GM18511 (cell line): ENCODE measurements around the gene KRTAP13-2.

Experiments used
- ATAC-seq: cut with Tn5 transposase; IDR thresholded peaks from one replicate; pipeline ENCODE4 v1.9.1; 2021; ENCODE audit warnings: mild to moderate bottlenecking, moderate library complexity; ENCODE audit not compliant: unreplicated experiment

KRTAP13-2 gene

DNA sequence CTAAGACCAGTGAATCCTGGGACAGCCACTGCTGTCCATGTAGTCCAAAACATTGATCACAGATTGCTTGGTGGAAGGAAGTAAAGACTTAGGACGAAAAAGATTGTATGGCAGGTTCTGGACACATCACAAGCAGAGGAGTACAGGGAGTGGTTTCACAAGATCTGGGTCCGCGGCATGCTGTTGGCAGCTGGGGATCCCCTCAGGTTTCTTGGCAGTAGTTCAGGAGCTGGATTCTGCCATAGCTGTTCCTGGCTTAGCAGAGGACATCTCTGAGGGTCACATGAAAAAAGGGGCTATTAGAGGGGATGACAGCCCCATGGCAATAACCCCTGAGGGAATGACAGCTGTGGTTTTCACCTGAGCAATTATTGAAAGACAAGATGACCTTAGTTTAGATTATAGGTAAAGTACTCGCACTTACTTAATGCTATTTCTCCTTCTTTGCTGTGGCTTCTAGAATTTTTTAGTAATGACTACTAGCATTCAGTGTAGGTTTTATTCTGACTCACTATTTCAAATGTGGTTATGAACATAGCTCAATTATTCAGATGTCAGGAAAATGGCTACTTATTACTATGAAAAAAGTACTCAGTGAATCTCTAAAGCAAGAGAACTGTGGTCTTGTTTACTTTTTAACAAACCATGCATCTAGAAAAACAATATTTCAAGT is 42.7 kb downstream of the KRTAP13-2 start:
- ATAC-seq = no peak

DNA sequence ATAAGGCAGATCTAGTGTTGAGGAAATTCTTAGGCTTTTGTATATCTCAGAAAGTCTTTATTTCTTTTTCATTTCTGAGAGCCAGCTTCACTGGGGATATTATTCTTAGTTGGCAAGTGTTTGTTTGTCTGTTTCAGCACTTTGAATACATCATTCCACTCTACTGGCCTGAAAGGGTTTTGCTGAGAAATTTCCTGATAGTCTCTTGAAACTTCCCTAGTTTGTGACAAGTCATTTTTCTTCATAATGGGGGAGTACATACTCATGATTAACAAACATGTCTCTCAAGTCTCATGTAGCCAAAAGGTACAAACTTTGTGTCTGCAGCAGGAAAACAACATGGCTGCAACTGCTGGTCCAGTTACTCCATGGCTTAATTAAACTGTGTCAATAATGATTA is 45.7 kb downstream of the KRTAP13-2 start:
- ATAC-seq = no peak
